ENCODE measurements around the gene SLAMF9. TPM values are rescaled to one million over a fixed set of nuclear protein-coding genes. Genes with fewer than 3 reads are reported as not detected.
A peak's percentile ranks its signal among the peaks of the same experiment; 100 is the strongest.

Gene SLAMF9
- total RNA-seq, 1 experiment from 2014 or later = 0.36 TPM

DNA sequence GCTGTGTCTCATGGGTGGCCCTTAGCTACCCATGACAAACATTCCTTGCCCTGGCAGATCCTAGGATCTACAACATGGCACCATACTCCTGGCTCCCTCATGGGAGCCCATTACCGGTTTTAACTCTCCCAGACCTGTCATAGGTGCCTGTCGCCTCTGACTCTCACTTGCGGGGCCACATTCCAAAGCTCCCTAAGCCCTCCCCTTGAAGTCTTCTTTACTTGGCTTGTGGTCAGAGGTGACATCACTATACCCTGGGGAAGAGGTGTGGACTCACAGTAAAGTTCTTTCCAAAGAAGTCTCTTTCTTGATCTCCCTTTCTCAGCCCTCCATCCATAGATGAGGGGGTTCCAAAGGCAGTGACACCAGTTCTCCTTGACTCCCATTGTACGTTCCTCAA lies 5.4 kb upstream of the SLAMF9 start:
- BruUV-seq (replicated peaks) = no TSS peak
- peak; percentile 79 to 81 for DNase-seq
- H3K9me3 Mint-ChIP-seq (ENCODE audit: unreplicated experiment) = peaks cover 10% of the 10 kb centered on the region
- peak overlapping the region; percentile 93 for H3K27ac Mint-ChIP-seq (ENCODE audit: unreplicated experiment)
- CTCF ChIA-PET = interaction anchor here (1.0 to 1.9 kb wide), 2 partner anchors 14 to 48 kb away, joined by 3 to 8 read pairs; partner anchors contain the start of gene IGSF9
- no peaks in the 10 kb centered on the region for H3K27me3 Mint-ChIP-seq (ENCODE audit: insufficient read depth, unreplicated experiment)
- H3K4me3 Mint-ChIP-seq (ENCODE audit: unreplicated experiment) = peak overlapping the region; percentile 27
- Histone ChIP-seq H3K4me3 (ENCODE audit: low read depth, low read length) (no peak overlapping the region), H3K4me1 (peaks cover 41% of the 10 kb centered on the region), H3K27me3 (replicated peaks; ENCODE audit: control insufficient read depth, insufficient read depth, low read length) (no peaks in the 10 kb centered on the region), H3K9me3 (no peaks in the 10 kb centered on the region), H3K36me3 (ENCODE audit: control insufficient read depth, insufficient read depth, low read length) (no peaks in the 10 kb centered on the region)
- H3K4me1 Mint-ChIP-seq (ENCODE audit: low read depth, unreplicated experiment) = peaks cover 36% of the 10 kb centered on the region
- H3K36me3 Mint-ChIP-seq (ENCODE audit: insufficient read depth, unreplicated experiment) = peaks cover 6% of the 10 kb centered on the region
- POLR2A ChIA-PET = no interaction called here
- intact Hi-C loops (cut with micrococcal nuclease; ENCODE audit: unreplicated experiment) = loop anchor here (1.0 to 2.0 kb wide), 2 partner anchors 12 to 21 kb away; no protein-coding TSS in a partner anchor
- TF ChIP-seq, protein P1, sequence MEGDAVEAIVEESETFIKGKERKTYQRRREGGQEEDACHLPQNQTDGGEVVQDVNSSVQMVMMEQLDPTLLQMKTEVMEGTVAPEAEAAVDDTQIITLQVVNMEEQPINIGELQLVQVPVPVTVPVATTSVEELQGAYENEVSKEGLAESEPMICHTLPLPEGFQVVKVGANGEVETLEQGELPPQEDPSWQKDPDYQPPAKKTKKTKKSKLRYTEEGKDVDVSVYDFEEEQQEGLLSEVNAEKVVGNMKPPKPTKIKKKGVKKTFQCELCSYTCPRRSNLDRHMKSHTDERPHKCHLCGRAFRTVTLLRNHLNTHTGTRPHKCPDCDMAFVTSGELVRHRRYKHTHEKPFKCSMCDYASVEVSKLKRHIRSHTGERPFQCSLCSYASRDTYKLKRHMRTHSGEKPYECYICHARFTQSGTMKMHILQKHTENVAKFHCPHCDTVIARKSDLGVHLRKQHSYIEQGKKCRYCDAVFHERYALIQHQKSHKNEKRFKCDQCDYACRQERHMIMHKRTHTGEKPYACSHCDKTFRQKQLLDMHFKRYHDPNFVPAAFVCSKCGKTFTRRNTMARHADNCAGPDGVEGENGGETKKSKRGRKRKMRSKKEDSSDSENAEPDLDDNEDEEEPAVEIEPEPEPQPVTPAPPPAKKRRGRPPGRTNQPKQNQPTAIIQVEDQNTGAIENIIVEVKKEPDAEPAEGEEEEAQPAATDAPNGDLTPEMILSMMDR (IDR thresholded peaks at IDR 0.05; ENCODE audit: insufficient read depth in 1 of 2, low read depth in 1 of 2, low read length in 1 of 2, severe bottlenecking in 1 of 2, unreplicated experiment in 1 of 2) = no peak

DNA sequence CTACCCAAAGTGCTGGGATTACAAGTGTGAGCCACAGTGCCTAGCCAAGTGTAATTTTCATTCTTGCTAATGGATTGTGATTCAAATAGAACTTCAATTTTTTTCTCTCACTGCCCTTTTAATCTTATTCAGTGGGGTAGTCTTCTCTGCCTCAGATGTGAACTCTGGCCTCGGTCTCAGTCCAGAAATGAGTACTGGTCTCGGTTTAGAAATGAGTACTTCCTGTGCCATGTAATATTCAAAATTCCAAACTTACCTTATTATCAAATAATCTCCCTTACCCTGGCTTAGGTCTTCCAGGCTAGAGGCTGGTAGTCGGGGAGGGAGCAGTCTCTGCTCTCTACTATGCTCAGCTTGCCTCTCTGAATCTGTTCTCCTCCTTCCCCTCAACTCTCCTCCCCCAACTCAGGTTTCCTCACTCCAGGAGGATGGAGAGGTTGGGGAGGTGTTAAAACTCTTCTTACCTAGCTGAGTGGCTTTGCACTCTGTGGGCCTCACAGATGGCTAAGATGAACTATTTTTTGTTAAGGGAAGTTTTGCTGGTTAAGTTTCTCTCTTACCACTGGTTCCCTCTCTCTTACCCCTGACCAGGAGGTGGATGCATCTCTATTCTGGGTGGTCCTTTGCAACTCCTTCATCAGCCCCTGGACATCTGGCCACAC lies 4.8 kb upstream of the SLAMF9 start:
- TF ChIP-seq, protein P1 (IDR thresholded peaks at IDR 0.05; ENCODE audit: insufficient read depth in 1 of 2, low read depth in 1 of 2, low read length in 1 of 2, severe bottlenecking in 1 of 2, unreplicated experiment in 1 of 2) = no peak

DNA sequence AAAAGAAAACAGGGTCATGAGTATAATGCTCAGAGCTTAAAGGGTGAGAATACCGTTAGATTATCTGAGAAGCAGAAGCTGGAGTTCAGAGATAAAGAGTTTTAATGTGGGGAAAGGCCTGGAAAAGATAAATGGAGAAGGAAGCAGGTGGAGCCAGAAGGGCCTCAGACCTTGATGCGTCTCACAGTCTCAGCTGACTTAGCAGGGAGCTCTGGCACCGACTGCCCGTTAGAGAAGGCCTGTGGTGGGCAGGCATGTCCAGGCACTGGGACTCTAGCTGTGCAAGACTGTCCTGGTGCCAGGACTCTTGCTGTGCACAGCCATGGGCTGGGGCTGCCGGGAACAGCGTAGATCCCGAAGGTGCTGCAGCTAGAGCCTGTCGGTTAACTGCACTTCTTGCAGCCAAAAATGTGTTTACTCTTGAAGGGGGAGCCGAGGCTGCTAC lies 3.8 kb upstream of the SLAMF9 start:
- BruUV-seq (replicated peaks) = no TSS peak
- POLR2A ChIA-PET = interaction anchor here (0.6 to 0.9 kb wide), 3 partner anchors 12 to 515 kb away, joined by 3 read pairs; partner anchors contain the start of gene IGSF9

More for the DNA sequence above, 4.8 kb upstream of the SLAMF9 start:
- peaks cover 41% of the 10 kb centered on the region for H3K4me1 ChIP-seq
- intact Hi-C loops (cut with micrococcal nuclease; ENCODE audit: unreplicated experiment) = loop anchor here (1.0 to 2.0 kb wide), 2 partner anchors 12 to 20 kb away; no protein-coding TSS in a partner anchor
- H3K36me3 ChIP-seq (ENCODE audit: control insufficient read depth, insufficient read depth, low read length) = no peaks in the 10 kb centered on the region
- H3K4me3 ChIP-seq (ENCODE audit: low read depth, low read length) = no peak overlapping the region
- Mint-ChIP-seq H3K4me1 (ENCODE audit: low read depth, unreplicated experiment) (peaks cover 42% of the 10 kb centered on the region), H3K9me3 (ENCODE audit: unreplicated experiment) (peaks cover 10% of the 10 kb centered on the region), H3K36me3 (ENCODE audit: insufficient read depth, unreplicated experiment) (peaks cover 6% of the 10 kb centered on the region), H3K27me3 (ENCODE audit: insufficient read depth, unreplicated experiment) (no peaks in the 10 kb centered on the region), H3K4me3 (ENCODE audit: unreplicated experiment) (peak overlapping the region; percentile 27), H3K27ac (ENCODE audit: unreplicated experiment) (peak overlapping the region; percentile 93)
- no peak for DNase-seq
- TSS peak; percentile 35 for BruUV-seq (replicated peaks)
- H3K27me3 ChIP-seq (replicated peaks; ENCODE audit: control insufficient read depth, insufficient read depth, low read length) = no peaks in the 10 kb centered on the region
- CTCF ChIA-PET = interaction anchor here (1.0 to 1.9 kb wide), 3 partner anchors 13 to 49 kb away, joined by 3 to 8 read pairs (median 7); partner anchors contain the start of gene IGSF9
- no peaks in the 10 kb centered on the region for H3K9me3 ChIP-seq
- POLR2A ChIA-PET = no interaction called here

More for the DNA sequence above, 3.8 kb upstream of the SLAMF9 start:
- Mint-ChIP-seq H3K27ac (ENCODE audit: unreplicated experiment) (no peak overlapping the region), H3K9me3 (ENCODE audit: unreplicated experiment) (peaks cover 10% of the 10 kb centered on the region), H3K27me3 (ENCODE audit: insufficient read depth, unreplicated experiment) (no peaks in the 10 kb centered on the region), H3K4me3 (ENCODE audit: unreplicated experiment) (no peak overlapping the region), H3K4me1 (ENCODE audit: low read depth, unreplicated experiment) (peaks cover 46% of the 10 kb centered on the region), H3K36me3 (ENCODE audit: insufficient read depth, unreplicated experiment) (peaks cover 6% of the 10 kb centered on the region)
- Histone ChIP-seq H3K4me3 (ENCODE audit: low read depth, low read length) (no peak overlapping the region), H3K4me1 (peaks cover 41% of the 10 kb centered on the region), H3K27me3 (replicated peaks; ENCODE audit: control insufficient read depth, insufficient read depth, low read length) (no peaks in the 10 kb centered on the region), H3K9me3 (no peaks in the 10 kb centered on the region), H3K36me3 (ENCODE audit: control insufficient read depth, insufficient read depth, low read length) (no peaks in the 10 kb centered on the region)
- TF ChIP-seq, protein P1 (IDR thresholded peaks at IDR 0.05; ENCODE audit: insufficient read depth in 1 of 2, low read depth in 1 of 2, low read length in 1 of 2, severe bottlenecking in 1 of 2, unreplicated experiment in 1 of 2) = no peak
- CTCF ChIA-PET = interaction anchor here (0.5 to 1.9 kb wide), 3 partner anchors 12 to 50 kb away, joined by 3 to 8 read pairs (median 7); partner anchors contain the start of gene IGSF9
- intact Hi-C loops (cut with micrococcal nuclease; ENCODE audit: unreplicated experiment) = loop anchor here (2.0 kb wide), 1 partner anchor 19 kb away; no protein-coding TSS in a partner anchor
- no peak for DNase-seq

Data from Caco-2 (cell line).